HepG2 (cell line): ENCODE results near the gene GCM1. TPM values are rescaled to one million over a fixed set of nuclear protein-coding genes. Genes with fewer than 3 reads are reported as not detected.

Source experiments
- FOXK1 ChIP-seq: sonication (generic); formaldehyde crosslinking; IDR thresholded peaks from 2 replicates; pipeline ENCODE4 v1.4.0; 2020; ENCODE audit warnings: low read depth, missing genetic modification reagents, borderline replicate concordance
- HOMEZ ChIP-seq: IDR thresholded peaks from 2 replicates; pipeline ENCODE4 v1.6.1; 2016; ENCODE audit warnings: low read depth
- HOXA7 ChIP-seq: sonication (generic); formaldehyde crosslinking; IDR thresholded peaks from 2 replicates; pipeline ENCODE4 v1.8.1; 2022; ENCODE audit warnings: mild to moderate bottlenecking, missing genetic modification reagents, moderate library complexity
- LRRFIP1 ChIP-seq: sonication (generic); formaldehyde crosslinking; conservative IDR thresholded peaks from 2 replicates; pipeline ENCODE4 v1.4.0; 2020; ENCODE audit warnings: missing genetic modification reagents
- ZBTB40 ChIP-seq, 2 experiments: fragments of 450-650 bp in 1 of 2; sonication (generic) in 1 of 2; formaldehyde crosslinking in 1 of 2; IDR thresholded peaks; 2 replicates each; pipeline versions ENCODE4 v1.6.1 to v1.8.0; 2016 to 2022; ENCODE audit warnings: antibody characterized with exemption in 1 of 2, mild to moderate bottlenecking in 1 of 2, missing genetic modification reagents in 1 of 2
- ZMYM3 ChIP-seq: sonication (generic); formaldehyde crosslinking; IDR thresholded peaks from 2 replicates; pipeline ENCODE4 v1.5.1; 2020; ENCODE audit warnings: mild to moderate bottlenecking, missing genetic modification reagents
- ZNF224 ChIP-seq: sonication (generic); formaldehyde crosslinking; IDR thresholded peaks from 2 replicates; pipeline ENCODE4 v1.5.0; 2020; ENCODE audit warnings: mild to moderate bottlenecking, missing genetic modification reagents
- ZNF451 ChIP-seq: sonication (generic); formaldehyde crosslinking; IDR thresholded peaks from 2 replicates; pipeline ENCODE4 v1.5.0; 2020; ENCODE audit warnings: mild to moderate bottlenecking, missing genetic modification reagents
- ZNF503 ChIP-seq: sonication (generic); formaldehyde crosslinking; IDR thresholded peaks from 2 replicates; pipeline ENCODE4 v1.4.0; 2020; ENCODE audit warnings: missing genetic modification reagents
- ZNF629 ChIP-seq: sonication (generic); formaldehyde crosslinking; conservative IDR thresholded peaks from 2 replicates; pipeline ENCODE4 v1.5.0; 2020; ENCODE audit warnings: missing genetic modification reagents
- ZUFSP ChIP-seq: sonication (generic); formaldehyde crosslinking; IDR thresholded peaks from 2 replicates; pipeline ENCODE4 v1.9.0; 2021; ENCODE audit warnings: missing genetic modification reagents, mild to moderate bottlenecking, borderline replicate concordance
- polyA plus RNA-seq, 8 experiments: library from polyadenylated mRNA; depleted of rRNA in 3 of 8; stranded (reverse) in 7 of 8; unstranded in 1 of 8; fragments of >200 nt; fragmentation: Illumina TruSeq in 4 of 8; extraction: Trizol in 4 of 8; gene quantifications; 2 replicates each; pipeline versions ENCODE4 v1.2.1 to v1.2.3, GENCODE V29; 2011 to 2016; ENCODE audit warnings: low read depth in 4 of 8, missing spikeins in 1 of 8, mixed read lengths in 1 of 8; ENCODE audit not compliant: insufficient read depth in 1 of 8
- total RNA-seq, 5 experiments: library from RNA; depleted of rRNA; stranded (reverse); fragments of >200 nt; fragmentation: Illumina TruSeq; extraction: Trizol; gene quantifications; 2 replicates each; pipeline ENCODE4 v1.2.3, GENCODE V29; 2016; ENCODE audit warnings: low read depth in 1 of 5

GCM1 gene
- total and polyA plus RNA-seq, 2 of the 13 experiments (the other 11 are each of a cell fraction or from before 2014, with no cell fraction given) = 0.04 to 0.13 TPM

- peak; percentile 67 for TF ChIP-seq ZBTB40 (IDR thresholded peaks at IDR 0.05)
- peak; percentile 98 for TF ChIP-seq ZBTB40 (CRISPR knock-in tag; IDR thresholded peaks at IDR 0.05)
- TF ChIP-seq ZMYM3 (CRISPR knock-in tag) = peak; percentile 43; the same call in 1 of the 2 replicates
- no peak for TF ChIP-seq ZNF224 (CRISPR knock-in tag)
- TF ChIP-seq ZUFSP = no peak
- TF ChIP-seq LRRFIP1 (CRISPR knock-in tag) = no peak
- TF ChIP-seq ZNF451 (CRISPR knock-in tag) = no peak
- no peak for TF ChIP-seq FOXK1
- TF ChIP-seq ZNF629 (CRISPR knock-in tag) = peak; percentile 87
- TF ChIP-seq HOXA7 (CRISPR knock-in tag) = no peak
- no peak for TF ChIP-seq HOMEZ (CRISPR knock-in tag)
- 0 out of 2 replicates have a peak, but pooled peaks have one; percentile 17 for TF ChIP-seq ZNF503 (CRISPR knock-in tag)
- TF ChIP-seq, all 625 proteins: peak for 8
Observed at GRCh38 chr6:53136000-53136609, 12.5 kb downstream of the GCM1 start (continued).
